ENCODE measurements around the gene IKZF1. TPM values are rescaled to one million over a fixed set of nuclear protein-coding genes. Genes with fewer than 3 reads are reported as not detected.

IKZF1 gene
- total and polyA plus RNA-seq, 9 of the 15 experiments (the other 6 are each of a cell fraction or from before 2014, with no cell fraction given), result 12.6 to 85.3 (median 44.7) TPM

GRCh38 chr7:50449881-50450589 lies 145.5 kb downstream of the IKZF1 start, which contains the start of gene FIGNL1 (continued):
- TF ChIP-seq BCLAF1 (IDR thresholded peaks at IDR 0.05; ENCODE audit: borderline replicate concordance in 1 of 2, control insufficient read depth in 1 of 2, low read depth in 2 of 2, low read length in 1 of 2), result no peak
- no peak for TF ChIP-seq CBX2 (IDR thresholded peaks at IDR 0.05; ENCODE audit: insufficient read depth, low read length, poor library complexity, severe bottlenecking)
- TF ChIP-seq CBX1 (IDR thresholded peaks at IDR 0.05; ENCODE audit: low read depth), result peak; percentile 89
- no peak for TF ChIP-seq PRDM10 (IDR thresholded peaks at IDR 0.05; ENCODE audit: partially characterized antibody)
- no peak for TF ChIP-seq KLF6 (CRISPR knock-in tag; IDR thresholded peaks at IDR 0.05; ENCODE audit: borderline replicate concordance)
- TF ChIP-seq NBN (IDR thresholded peaks at IDR 0.05; ENCODE audit: low read depth), result no peak
- TF ChIP-seq ZNF644 (tag; IDR thresholded peaks at IDR 0.05; ENCODE audit: low read depth), result 0 out of 2 replicates have a peak, but pooled peaks have one; percentile 50
- no peak for TF ChIP-seq IRF1 (CRISPR knock-in tag; IDR thresholded peaks at IDR 0.05; ENCODE audit: borderline replicate concordance)
- peak; percentile 56 for TF ChIP-seq GABPB1 (CRISPR knock-in tag; IDR thresholded peaks at IDR 0.05)
- peak; percentile 51; the same call in 1 of the 2 replicates for TF ChIP-seq NFIC (IDR thresholded peaks at IDR 0.05)
- TF ChIP-seq PATZ1 (CRISPR knock-in tag; IDR thresholded peaks at IDR 0.05; ENCODE audit: borderline replicate concordance), result no peak
- TF ChIP-seq ZBTB1 (CRISPR knock-in tag; IDR thresholded peaks at IDR 0.05; ENCODE audit: borderline replicate concordance, low read depth), result peak; percentile 96
- TF ChIP-seq ZFP36 (IDR thresholded peaks at IDR 0.05; ENCODE audit: low read depth, low read length, partially characterized antibody), result no peak
